Stimulated activated CD4-positive, alpha-beta T cell treated with anti-CD3 and anti-CD28 coated beads, Interleukin-12 subunit alpha, Interleukin-12 subunit beta, amount 100 ng/mL, for 48 hours (primary cell): ENCODE data around the gene EHD1.

ENCODE experiments used
- DNase-seq, 3 donors: peaks; one replicate each; pipeline ENCODE4 v3.0.0-alpha.2; 2020; ENCODE audit warnings: low read depth in 2 of 3, low spot score in 1 of 3

Gene EHD1

DNA sequence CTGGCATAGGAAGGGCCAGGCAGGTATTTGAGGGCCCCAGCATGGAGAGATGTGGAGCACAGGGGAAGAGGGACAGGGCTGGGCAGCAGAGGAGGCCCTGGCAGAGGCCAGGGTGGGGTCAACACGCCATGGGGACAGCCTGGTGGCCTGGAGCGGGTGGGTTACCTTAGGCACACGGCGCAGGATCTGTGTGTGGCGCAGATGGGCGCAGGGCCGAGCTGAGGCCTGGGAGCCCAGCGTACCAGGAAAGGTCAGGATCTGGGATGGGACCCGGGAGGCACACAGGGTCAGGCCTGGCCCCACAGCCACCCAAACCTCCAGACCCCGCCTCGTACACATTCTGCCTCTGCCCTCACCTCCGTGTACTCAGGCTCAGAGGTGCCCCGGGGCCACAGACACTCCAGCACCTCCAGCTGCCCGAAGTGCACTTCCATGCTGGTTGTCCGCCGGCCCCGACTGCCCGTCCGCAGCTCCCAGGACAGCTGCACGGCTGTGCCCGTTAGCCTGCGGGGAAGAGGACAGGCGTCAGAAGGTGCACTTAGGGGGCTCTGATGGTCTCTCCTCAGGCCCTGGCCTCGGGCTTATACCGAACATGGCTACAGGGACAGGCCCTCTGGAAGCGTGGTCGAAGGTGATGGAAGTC is 32.2 kb upstream of the EHD1 start:
- no peak for DNase-seq

DNA sequence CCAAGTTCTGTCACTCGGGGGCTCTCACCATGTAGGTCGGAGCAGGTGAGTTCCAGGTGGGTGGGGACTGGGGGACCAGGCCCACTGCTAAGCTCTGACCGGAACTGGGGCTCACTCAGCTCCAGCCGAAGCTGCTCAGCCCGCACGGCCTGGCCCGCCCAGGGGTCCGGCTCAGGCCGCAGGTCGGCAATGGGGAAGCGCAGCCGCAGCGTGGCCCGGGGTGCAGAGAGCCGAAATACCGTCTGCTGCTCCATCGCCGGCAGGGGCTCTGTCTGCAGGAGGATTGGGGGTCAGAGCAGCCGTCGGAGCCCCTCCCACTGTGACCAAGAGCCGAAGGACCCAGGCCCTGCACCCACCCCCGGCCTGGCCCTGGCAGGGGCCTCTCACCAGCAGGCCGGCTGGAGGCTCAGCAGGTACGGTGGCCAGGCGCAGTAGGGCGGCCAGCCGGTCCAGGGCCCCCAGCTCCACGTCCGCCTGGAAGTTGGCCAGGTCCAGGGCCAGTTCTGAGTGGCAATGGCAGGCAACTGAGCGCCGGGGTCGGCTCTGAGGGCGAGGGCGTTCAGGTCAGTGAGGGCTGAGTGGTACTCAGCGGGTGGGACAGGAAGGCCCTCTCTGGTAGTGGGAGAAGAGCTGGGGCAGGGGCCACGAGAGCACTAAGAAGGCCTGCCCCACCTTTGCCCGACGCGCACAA is 31.4 kb upstream of the EHD1 start:
- no peak for DNase-seq

DNA sequence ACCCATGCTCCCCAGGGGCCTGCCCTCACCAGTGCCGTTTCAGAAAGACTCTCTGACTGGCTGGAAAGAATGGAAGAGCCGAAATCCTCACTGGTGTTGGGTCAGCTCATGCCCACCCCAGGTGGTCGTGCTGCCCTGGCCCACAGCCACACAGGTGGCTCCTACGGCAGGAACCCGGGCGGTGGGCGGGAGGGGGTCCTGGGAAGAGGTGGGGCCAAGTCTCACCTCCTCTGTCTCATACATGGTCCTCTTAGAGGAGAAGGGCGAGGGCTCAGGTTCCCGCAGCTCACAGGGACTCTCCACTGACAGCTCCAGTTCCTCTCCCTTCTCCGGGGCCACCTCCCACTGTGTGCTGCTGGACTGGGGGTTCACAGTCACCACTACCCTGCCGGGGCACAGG is 30.3 kb upstream of the EHD1 start:
- no peak for DNase-seq

DNA sequence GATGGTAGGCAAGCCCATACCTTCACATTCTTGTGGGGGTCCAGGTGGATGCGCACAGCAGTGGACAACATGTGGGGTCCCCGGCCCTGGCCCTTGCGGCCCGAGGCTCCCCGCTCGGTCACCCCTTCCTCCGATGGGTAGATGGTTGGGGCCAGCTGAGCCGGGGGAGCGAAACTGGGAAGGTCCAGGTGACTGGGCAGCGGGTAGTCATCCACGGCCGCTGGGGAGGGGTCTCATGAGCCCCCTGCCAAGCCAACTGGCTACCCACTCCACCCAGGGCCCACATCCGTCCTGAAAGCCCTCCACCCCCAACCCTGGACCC is 27.9 kb upstream of the EHD1 start:
- no peak for DNase-seq

DNA sequence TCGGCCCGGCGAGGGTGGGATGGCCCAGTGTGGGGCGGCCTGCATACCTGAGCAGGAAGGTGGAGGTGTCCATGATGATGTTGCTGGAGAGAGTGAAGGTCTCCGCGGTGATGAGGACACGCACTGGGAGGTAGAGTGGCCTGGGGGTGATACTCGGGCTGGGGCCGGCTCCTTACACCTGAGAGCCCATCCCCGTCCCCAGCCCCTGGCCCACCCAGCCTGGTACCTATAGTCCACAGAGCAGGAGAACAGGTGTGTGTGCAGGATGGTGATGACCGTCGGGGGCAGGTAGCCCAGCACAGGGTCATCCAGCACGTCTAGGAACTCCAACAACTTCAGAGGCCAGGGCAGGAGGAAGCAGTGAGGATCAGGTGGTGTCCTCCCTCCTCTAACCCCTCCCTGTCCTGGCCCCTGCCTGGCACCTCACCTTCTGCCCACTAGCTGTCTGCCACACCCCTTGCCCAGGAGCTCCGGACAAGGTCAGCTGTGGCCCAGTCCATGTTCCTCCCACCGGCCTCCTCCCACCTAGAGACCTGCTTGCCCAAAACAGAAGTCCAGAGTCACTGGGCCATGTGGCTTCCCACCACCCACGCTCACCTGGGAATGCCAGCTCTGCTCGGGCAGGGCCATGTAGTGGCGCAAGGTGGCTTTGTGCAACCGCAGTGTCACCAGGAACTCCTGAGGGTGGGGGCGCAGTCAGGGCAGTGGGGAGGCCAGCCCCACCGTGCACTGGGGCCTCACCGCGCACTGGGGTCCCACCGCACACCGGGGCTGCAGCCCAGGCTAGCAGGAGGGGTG is 27.3 kb upstream of the EHD1 start:
- no peak for DNase-seq

DNA sequence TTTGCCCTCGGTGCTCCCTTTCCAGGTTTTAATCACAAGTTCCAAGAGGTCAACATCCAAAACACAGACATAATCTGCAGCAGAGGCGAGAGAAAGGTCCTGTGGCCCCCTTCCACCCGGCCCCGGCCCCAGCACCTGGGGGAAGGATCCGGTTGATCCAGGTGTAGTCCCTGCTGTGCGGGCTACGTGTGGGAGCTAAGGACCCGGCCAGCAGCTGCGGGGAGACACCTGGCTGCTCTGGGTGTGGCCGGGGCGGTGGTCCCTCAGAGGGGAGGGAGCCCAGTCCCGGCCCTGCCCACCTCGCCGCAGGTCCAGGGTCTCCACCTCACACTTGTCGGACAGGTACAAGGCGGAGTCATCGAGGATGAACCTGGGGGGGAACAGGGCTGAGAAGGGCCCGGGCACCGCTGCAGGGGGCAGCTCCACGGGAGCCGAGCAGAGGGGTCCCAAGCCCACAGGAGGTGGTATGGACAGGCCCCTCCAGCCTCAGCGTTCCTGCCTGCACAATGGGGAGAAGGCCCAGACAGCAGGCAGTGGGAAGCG is 24.9 kb upstream of the EHD1 start:
- DNase-seq = no peak

DNA sequence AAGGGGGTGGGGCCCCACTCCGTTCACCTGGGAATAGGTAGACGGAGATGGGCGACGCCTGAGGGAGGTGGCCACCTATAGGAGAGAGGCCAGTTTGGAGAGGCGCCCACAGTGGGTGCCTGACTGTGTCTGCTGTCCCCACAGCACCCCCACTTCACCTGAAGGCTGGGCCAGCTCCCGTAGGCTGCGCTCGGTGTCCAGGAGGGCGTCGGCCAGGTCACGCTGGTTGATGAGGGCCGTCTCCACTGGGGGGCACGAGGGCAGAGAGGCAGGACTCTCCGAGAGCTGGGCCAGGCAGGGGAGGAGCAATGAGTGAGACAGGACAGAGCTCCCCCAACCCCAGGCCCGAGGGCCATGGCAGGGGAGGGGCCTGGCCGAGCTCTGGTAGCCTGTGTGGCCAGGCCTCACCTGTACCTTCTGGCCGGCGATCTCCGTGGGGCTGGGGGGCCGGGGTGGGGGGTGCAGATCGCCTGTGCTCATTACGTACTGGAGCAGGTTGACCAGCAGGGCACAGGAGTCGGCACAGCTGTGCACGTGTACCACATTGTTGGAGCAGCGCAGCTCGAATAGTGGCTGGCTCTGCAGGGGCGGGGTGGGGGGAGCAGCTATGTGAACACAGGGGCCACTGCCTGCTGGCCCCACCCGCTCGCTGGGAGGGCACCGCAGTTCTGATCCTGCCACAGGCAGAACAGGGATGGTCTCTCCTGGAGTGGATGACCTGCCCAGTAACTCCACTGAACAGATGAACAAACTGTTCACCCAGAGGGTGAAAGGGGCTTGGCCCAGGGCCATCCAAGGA is 23.9 kb upstream of the EHD1 start:
- no peak for DNase-seq

DNA sequence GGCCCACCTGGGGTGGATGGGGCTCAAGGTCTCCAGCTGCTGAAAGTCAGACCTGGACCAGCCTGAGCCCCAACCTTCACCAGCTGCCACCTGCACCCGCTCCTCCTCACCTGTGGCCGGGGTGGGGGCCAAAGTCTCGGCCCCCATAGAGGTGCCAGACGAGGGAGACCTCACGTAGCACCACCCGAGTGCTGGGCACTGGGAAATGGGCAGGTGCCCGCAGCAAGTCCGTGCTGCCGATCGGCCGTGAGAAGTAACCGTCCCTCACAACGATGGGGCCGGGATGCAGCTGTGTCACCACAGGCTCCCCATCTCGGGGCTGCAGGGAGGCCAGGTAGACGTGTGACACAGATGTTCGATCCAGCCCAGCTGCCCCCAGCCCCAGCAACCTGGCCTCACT is 22.4 kb upstream of the EHD1 start:
- no peak for DNase-seq

DNA sequence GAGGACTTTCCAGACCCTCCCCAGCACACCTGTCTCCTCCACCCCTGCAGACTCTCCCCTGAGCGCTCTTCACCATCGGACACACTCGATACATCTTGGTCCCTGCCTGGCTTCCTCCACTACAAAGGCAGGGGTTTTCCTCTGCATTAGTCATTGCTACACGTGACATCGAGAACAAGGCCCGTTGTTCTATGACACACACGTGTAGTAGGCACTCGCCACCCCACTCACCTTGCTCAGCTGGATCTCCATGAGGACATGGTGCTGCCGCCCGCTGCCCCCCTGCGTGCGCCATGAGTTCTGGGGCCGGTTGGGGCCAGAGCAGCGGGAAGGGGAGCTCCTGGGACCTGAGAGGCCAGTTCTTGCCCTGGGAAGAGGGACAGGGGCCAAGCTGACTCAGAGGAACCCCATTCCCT is 21.9 kb upstream of the EHD1 start:
- DNase-seq = peak; percentile 49 to 56 (median 50)

DNA sequence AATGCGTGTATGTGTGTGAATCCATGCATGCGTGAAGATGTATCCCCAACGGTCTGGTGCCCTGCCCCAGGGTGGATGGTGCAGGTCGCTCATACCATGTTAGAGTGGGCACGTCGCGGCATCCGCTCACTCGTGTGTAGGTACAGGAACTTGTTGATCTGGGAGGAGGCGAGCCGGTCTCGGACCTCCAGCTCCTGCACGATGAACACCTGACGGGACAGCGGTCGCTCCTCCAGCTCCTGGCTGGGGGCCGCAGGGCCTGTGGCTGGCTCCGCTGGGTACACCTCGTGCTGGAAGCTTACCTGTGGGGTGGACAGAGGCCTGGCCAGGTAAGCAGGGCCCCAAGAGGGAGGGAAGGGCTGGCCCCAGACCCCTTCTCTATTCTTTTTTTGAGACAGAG is 20.1 kb upstream of the EHD1 start:
- no peak for DNase-seq

DNA sequence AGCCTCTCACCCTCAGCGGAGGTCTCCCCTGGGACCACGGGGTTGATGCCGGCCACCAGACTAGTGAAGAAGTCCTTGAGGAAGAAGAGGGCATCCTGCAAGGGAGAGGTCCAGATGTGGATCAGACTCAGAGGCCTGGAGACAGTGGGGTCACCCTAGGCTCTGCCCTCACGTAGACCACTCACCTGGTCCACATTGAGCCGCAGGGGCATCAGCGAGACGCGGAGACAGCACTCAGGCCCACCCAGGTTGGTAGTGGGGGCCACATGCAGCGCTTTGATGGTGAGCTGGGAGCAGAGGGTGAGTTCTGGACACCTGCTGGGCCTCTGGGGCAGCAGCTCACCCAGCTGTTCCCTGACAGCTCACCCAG is 19.6 kb upstream of the EHD1 start:
- no peak for DNase-seq

DNA sequence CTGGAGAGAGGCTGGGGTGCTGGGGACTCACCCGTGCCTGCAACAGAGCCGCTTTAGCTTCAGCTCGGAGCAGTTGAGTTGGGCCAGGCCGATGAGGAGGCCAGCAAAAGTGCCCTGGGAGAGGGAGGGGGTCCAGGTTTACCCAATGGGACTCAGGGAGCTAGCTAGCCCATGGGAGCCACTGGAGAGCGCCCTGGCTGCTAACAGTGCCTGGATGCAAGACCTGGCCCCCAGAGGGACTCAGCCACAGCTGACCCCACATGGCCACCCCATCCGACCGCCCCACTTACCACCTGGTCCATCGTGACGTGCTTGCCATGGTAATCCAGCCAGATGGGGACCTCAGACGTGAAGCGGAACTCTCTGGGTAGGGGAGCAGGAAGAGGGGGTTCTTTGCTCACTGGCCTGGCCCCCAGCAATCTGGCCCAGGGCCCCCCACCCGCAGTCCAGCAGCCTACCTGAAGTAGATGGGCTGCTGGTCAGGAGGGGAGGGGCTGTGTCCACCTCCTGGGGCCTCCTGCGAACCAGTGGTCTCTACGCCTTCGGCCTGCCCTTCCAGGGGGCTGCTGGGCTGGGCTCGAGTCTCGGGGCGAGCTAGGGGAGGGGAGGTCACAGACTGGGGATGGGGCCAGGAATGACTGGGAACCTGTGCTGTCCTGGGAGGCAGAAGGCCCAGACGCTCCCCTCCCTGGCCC is 19.1 kb upstream of the EHD1 start:
- DNase-seq = no peak

DNA sequence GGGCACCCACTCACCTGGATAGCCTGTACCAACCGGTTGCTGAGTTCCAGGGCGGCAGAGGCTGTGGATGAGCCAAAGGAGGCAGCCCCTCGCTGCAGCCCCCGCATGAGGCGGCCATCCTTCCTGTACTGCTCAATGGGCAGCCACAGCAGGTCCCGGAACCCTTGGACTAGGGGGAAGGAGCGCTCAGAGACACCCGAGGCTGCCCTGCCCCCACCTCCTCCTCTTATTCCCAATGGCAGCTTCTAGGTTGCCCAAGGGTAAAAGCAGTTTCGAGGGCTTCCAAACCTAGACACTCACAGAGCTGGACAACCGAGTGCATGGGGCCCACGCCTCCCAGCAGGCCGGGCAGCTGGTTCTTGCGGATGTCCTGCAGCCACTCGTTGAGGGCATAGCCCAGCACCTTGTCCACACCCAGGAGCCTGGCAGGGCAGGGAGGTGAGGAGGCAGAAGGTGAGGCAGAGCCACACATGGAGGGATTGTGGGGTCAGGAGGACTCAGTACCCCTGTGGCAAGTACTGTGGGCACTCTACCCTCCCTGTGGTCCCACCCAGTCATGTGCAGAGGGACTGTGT is 18.1 kb upstream of the EHD1 start:
- DNase-seq = no peak

DNA sequence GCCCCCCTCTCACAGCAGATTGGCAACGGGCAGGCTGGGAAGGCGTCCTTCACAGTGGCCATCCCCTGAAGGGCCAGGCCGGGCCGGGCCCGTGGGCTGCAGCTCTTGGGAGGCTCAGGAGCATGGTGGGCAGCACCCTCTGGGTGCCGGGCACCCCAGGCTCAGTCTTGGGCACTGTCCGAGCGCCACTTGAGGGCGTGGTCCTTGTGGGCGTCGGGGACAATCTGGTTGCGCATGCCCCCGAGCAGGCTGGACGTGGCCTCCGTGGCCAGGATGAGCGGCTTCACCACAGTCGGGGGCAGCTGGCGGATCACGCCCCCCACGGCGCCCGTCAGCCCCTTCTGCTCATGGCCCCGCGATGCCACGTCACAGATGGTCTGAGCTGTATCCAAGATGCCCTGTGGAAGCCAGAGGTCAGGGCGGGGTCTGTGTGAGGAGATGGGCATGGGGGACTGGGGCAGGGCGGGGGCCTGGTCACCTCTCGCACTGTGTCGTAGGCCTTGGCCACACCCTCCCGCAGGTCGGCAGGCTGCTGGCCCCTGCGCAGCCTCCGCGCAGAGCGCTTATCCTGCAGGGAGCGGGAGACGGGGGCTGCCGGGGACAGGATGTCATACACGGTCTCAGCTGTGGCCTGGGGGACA is 16.5 kb upstream of the EHD1 start:
- no peak for DNase-seq

DNA sequence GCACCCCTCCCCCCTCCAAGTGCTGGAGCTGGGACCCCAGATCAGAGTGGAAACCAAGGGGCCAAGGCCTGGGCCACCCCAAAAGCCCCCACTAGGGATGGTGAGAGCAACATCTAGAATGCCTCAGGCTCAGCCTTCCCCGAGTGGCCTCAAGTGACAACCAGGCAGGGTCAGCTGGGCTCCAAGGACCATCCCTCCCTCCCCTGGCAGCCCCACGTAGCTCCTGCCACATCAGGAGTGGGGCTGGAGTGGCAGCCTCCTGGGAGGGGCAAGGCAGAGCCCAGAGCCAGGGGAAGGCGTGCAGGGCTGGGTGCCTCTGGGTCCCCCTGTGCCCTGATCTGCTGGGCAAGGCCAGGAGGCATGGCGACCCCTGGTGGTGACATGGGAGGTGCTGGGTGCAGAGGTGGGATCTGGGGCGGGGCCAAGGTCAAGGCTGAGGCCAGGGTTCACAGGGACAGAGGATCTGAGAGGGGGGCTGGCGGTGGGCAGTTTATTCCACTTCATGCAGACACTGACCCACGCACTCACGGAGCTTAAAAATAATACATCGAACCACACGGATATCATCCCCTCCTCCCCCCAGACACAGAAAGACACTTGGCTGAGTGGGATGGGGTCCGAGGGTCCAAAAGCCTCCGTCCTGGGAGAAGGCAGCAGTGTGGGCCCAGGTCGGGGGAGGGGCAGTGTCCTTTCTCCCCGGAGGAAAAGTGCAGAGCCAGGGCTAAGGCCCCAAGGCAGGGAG is 15.8 kb upstream of the EHD1 start:
- DNase-seq = peak; percentile 84 to 97 (median 93)

DNA sequence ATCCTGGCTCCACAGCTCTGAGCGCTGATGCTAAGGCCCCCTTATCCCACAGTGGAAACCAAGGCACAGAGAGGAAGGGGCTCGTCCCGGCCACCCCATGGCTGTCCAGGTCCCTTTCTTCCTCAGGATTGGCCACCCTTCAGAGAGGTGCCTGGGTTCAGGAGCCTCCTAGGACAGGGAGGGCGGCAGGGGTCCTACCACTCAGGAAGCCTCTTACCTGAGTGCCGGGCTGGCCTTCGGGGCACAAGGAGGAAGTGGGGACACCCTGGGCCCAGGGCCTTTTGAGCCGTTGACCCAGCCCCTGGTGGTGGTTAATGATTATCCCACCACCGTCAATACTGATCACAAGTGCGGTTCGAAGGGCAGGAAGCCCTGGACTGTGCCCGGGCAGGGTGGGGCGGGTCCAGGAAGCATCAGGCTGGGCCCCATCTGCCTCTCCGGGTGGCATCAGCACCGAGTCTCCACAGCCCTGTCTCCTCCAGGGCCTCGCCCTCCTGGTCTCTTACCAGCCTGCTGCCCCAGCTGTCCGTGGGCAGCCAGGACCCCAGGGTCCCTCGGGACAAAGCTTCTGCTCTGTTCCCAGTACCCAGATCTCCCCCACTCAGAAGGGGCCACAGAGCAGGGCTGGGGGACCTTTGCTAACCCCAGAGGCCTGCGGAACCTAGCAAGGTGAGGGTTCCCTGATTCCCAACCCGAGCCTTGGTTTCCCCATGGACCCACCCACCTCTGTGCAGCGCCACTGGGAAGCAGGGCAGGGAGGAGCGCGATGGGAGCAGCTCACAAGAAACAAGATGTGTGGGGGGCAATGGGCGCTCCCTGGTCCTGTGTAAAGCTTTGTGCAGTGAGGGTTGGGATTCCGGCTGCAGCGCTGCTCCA is 15.0 kb upstream of the EHD1 start:
- DNase-seq = no peak

DNA sequence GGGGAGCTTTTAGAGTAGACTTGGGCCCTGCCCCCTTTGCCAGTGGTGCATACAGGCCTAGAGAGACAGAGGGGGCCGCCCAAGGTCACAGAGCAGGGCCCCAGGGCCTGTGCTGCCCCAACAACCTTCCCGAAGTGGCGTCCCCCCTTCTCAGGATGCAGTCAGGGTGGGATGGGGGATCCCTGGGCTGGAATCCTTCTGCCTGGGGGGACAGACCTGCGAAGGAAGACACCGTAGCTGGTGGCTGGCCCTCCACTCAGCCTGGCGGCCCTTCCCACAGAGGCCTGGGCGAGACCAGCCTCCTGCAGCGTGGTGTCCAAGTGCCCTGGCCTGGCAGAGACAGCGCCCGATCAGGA is 14.4 kb upstream of the EHD1 start:
- no peak for DNase-seq

DNA sequence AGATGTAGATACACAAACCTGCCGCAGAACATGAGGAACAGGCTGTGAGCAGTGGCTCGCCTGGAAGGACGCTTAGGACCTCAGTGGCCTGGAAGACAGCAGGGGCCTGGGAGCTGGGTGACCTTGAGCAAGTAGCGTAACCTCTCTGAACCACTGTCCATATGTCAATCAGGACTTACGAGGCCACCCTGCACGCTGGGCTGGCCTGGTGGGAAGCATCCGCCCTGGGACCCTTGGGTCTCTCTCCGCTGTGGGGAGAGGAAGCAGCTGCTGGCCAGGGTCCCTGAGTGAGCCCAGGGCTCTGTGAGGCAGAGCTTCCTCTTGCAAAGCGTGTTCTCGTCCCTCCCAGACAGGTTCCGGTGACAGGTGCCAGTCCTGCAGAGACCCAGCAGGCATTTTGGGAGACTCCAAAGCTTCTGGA is 14.0 kb upstream of the EHD1 start:
- no peak for DNase-seq
